GM10248 (cell line): Measurements from ENCODE around the gene HEATR5B.

Experiments used
- CTCF ChIA-PET: fragments of 300-600 bp; sonication (Branson Sonifier 250); formaldehyde crosslinking; extraction: SDS; loops from one replicate; lab custom pipeline; 2021; ENCODE audit warnings: antibody characterized with exemption; lab: Yijun Ruan, JAX
- POLR2A ChIA-PET: fragments of 350-650 bp; sonication (Branson Sonifier 250); formaldehyde crosslinking; extraction: SDS; loops from one replicate; lab custom pipeline; 2020; ENCODE audit warnings: antibody characterized with exemption; lab: Yijun Ruan, JAX
- DNase-seq: peaks from one replicate; pipeline ENCODE4 v3.0.0; 2012; ENCODE audit errors: extremely low spot score
- CTCF ChIP-seq: IDR thresholded peaks from 2 replicates; pipeline ENCODE4 v1.5.1; 2012; ENCODE audit warnings: mild to moderate bottlenecking, low read depth; ENCODE audit errors: extremely low read depth, missing control alignments, control extremely low read depth

The HEATR5B gene

DNA sequence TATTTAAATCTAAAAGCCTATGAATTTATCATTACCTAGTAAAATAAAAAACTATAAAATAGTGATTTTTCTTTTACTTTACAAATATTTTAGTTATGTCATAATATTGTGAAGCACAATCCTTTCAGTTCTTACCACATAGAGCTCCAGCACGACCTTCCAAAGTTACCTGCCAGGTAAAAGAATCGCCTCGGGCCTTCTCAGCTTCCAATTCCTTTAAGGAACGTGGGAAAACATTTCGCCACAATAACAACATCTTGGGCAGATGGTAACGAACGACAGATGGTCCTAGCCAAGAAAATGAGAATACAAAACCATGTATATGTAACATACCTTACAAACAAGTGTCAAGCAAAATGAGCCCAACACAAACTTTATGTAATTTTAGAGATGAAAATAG is 23.7 kb downstream of the HEATR5B start:
- TF ChIP-seq CTCF, result no peak
- CTCF ChIA-PET, result interaction anchor here (2.0 kb wide), 1 partner anchor 9 kb away, joined by 6 read pairs; no protein-coding TSS in a partner anchor
- no peak for DNase-seq
- POLR2A ChIA-PET, result no interaction called here

- TF ChIP-seq CTCF, result no peak
- ChIA-PET POLR2A (no interaction called here), CTCF (interaction anchor here (2.0 kb wide), 1 partner anchor 10 kb away, joined by 6 read pairs; no protein-coding TSS in a partner anchor)
- DNase-seq, result no peak
Measured at GRCh38 chr2:37059841-37060240, 24.3 kb downstream of the HEATR5B start.

DNA sequence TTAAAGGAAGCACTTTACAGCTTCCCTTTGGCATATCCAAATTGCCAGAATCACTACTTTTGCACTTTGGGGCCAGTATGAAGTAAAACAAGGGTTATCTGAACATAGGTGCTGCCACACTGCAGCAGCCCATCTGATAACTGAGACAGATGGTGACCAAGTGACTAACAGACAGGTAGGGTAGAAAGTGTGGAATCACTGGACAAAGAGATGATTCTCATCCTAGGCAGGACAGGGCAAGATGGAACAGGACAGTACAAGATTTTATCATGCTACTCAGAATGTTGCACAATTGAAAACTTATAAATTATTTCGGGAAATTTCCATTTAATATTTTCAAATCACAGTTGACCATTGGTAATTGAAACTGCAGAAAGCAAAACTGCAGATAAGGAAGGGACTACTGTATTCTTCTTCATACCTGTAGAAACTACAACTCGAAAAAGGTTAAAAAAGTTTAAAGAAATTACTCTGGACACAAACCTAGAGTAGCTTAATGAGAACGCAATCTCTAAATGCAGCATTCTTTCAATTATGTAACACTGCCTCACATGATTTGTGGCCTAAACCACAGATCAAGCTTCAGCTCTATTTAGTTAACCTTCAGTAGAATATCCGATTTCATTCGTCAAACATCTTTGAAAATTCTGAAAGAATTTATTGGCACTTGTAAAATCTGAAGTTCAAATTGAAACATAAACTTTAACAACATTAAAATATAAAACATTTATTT is 31.4 kb downstream of the HEATR5B start:
- no peak for TF ChIP-seq CTCF
- ChIA-PET POLR2A (no interaction called here), CTCF (interaction anchor here (1.0 to 1.7 kb wide), 3 partner anchors 10 to 22 kb away, joined by 3 to 8 read pairs (median 3); no protein-coding TSS in a partner anchor)
- DNase-seq, result no peak

- no peak for TF ChIP-seq CTCF
- POLR2A ChIA-PET, result no interaction called here
- CTCF ChIA-PET, result interaction anchor here (1.3 kb wide), 1 partner anchor 34 kb away, joined by 3 read pairs; no protein-coding TSS in a partner anchor
- DNase-seq, result no peak
Measured at GRCh38 chr2:37039580-37039979, 44.6 kb downstream of the HEATR5B start.

DNA sequence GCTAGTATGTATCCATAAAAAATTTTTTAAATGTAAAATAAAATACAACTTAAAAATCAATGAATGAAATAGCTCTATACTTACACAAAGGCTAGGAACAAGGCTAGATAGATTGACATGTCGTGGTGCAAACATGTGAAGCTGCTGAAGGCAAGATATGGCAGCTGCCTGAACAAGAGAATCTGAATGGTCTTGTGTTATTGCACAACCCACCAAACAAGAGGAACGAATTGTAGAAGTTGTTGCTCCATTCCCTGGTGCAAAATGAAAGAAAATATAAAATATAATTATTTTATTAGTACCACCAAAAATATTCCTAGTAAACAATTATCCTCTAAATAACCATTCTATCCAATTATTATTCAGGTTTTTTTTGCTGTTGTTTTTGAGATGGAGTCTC is 46.4 kb downstream of the HEATR5B start:
- no peak for TF ChIP-seq CTCF
- CTCF ChIA-PET, result no interaction called here
- DNase-seq, result no peak
- POLR2A ChIA-PET, result no interaction called here

DNA sequence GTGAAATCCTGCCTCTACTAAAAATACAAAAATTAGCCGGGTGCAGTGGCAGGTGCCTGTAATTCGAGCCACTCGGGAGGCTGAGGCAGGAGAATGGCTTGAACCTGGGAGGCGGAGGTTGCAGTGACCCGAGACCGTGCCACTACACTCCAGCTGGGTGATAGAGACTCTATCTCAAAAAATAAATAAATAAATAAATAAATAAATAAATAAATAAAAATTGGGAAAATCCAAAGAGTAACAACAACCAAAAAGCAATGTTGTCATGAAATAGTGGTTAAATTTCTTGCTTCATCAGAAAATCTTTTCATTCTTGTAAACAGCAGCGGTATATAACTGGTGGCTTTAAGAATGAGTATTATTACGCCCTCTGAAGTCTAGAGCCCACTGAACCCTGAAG is 54.4 kb downstream of the HEATR5B start:
- no peak for TF ChIP-seq CTCF
- ChIA-PET CTCF (no interaction called here), POLR2A (no interaction called here)
- no peak for DNase-seq
